ENCODE data around the gene ICAM5. TPM values are rescaled to one million over a fixed set of nuclear protein-coding genes. Genes with fewer than 3 reads are reported as not detected.

ICAM5 gene
- total RNA-seq, 1 experiment from 2014 or later = 1.6 TPM

GRCh38 chr19:10283301-10284064, 6.3 kb upstream of the ICAM5 start:
- H2BK12ac ChIP-seq (ENCODE audit: insufficient read length, low read depth, low read length) = no peak overlapping the region
- H3K23ac ChIP-seq (ENCODE audit: insufficient read length, low read depth, low read length) = no peak overlapping the region
- H2AFZ ChIP-seq (ENCODE audit: low read length) = no peak overlapping the region
- no peak overlapping the region for H2BK15ac ChIP-seq (ENCODE audit: low read depth, low read length)
- H3K9me3 Mint-ChIP-seq = peaks cover 0 to 3% of the 10 kb centered on the region in 2 experiments; a peak in 2 of 5 replicates
- H3T11ph ChIP-seq (ENCODE audit: low read length) = no peak overlapping the region
- no peak overlapping the region for H3K27ac ChIP-seq (ENCODE audit: insufficient read length, low read depth, low read length)
- no peak overlapping the region for H3K4me2 ChIP-seq (ENCODE audit: insufficient read depth, insufficient read length, low read length)
- no peak overlapping the region for H4K5ac ChIP-seq (ENCODE audit: insufficient read length, low read depth, low read length)
- no peak overlapping the region for H3K18ac ChIP-seq (ENCODE audit: insufficient read length, low read depth, low read length)
- no peaks in the 10 kb centered on the region for H3K9me3 ChIP-seq (ENCODE audit: control insufficient read depth, low read depth, low read length)
- no peak overlapping the region for H2BK120ac ChIP-seq (ENCODE audit: low read depth, low read length, poor library complexity, severe bottlenecking)
- no peak overlapping the region for H2BK5ac ChIP-seq (ENCODE audit: insufficient read length, low read length)
- H3K4me1 ChIP-seq (ENCODE audit: insufficient read depth, low read length) = no peaks in the 10 kb centered on the region
- peaks cover under 1 to 21% of the 10 kb centered on the region in 2 experiments; a peak in 3 of 4 replicates for H3K4me1 Mint-ChIP-seq
- H4K91ac ChIP-seq (ENCODE audit: insufficient read length, low read depth, low read length) = no peak overlapping the region
- H3K27me3 ChIP-seq (ENCODE audit: insufficient read depth, low read length) = peaks cover 10% of the 10 kb centered on the region; the same call in 1 of the 2 replicates
- H4K20me1 ChIP-seq (ENCODE audit: control insufficient read depth, insufficient read depth, insufficient read length) = no peaks in the 10 kb centered on the region
- no peaks in the 10 kb centered on the region for H3K79me1 ChIP-seq (ENCODE audit: insufficient read depth, low read depth, low read length, poor library complexity, severe bottlenecking)
- TF ChIP-seq CTCF (conservative IDR thresholded peaks at IDR 0.05) = no peak
- H3K79me2 ChIP-seq (ENCODE audit: insufficient read depth, low read length) = no peaks in the 10 kb centered on the region
- no peak overlapping the region for H3K4me3 Mint-ChIP-seq
- H3K27ac Mint-ChIP-seq = peak overlapping the region in 1 of 3 experiments; percentile 94; a peak in 1 of 7 replicates
- no peak overlapping the region for H3K56ac ChIP-seq (ENCODE audit: insufficient read length, low read depth, low read length)
- peaks cover 37% of the 10 kb centered on the region for H3K27me3 Mint-ChIP-seq (ENCODE audit: low read depth)
- H2AK5ac ChIP-seq (ENCODE audit: insufficient read length, low read length) = no peak overlapping the region
- peaks cover 8% of the 10 kb centered on the region for H3K23me2 ChIP-seq (ENCODE audit: insufficient read length, low read depth, low read length, poor library complexity, severe bottlenecking)
- H3K4ac ChIP-seq (ENCODE audit: low read depth, low read length) = no peak overlapping the region
- no peak overlapping the region; the same call in 1 of the 2 replicates for H3K14ac ChIP-seq (ENCODE audit: insufficient read depth, low read length)
- WGBS (ENCODE audit: extremely low coverage, insufficient read length, low lambda C conversion rate) = no CpG with 5 or more reads among the region's 23 CpGs
- no peak overlapping the region for H4K8ac ChIP-seq (replicated peaks; ENCODE audit: insufficient read length, low read depth, low read length)
- no peak for DNase-seq
- no peak overlapping the region for H3K9ac ChIP-seq (ENCODE audit: extremely low read depth, insufficient read length, low read length)
- H2BK20ac ChIP-seq (ENCODE audit: low read depth, low read length, poor library complexity, severe bottlenecking) = no peak overlapping the region
- H3K36me3 Mint-ChIP-seq (ENCODE audit: insufficient read depth in 1 of 3, low read depth in 3 of 3) = peaks cover 0 to 7% (median 0%) of the 10 kb centered on the region in 3 experiments; a peak in 3 of 7 replicates
